ENCODE measurements around the gene IL36G. TPM values are rescaled to one million over a fixed set of nuclear protein-coding genes. Genes with fewer than 3 reads are reported as not detected.

Gene IL36G
- total RNA-seq, 4 donors from 2014 or later, result 7.3 to 223 (median 7.7) TPM; not detected in 1

GRCh38 chr2:112995346-112995920 lies 17.6 kb downstream of the IL36G start:
- H3K27ac ChIP-seq, result no peak overlapping the region
- no peaks in the 10 kb centered on the region for H3K36me3 ChIP-seq
- H3K27me3 ChIP-seq, result no peaks in the 10 kb centered on the region
- H3K4me3 ChIP-seq, result no peak overlapping the region
- peaks cover 0 to 15% (median 15%) of the 10 kb centered on the region in 3 donors for H3K9me3 ChIP-seq
- 69 to 83% methylated on average over 14 of the region's 14 CpGs for WGBS, 2 donors
- TF ChIP-seq, protein P1, sequence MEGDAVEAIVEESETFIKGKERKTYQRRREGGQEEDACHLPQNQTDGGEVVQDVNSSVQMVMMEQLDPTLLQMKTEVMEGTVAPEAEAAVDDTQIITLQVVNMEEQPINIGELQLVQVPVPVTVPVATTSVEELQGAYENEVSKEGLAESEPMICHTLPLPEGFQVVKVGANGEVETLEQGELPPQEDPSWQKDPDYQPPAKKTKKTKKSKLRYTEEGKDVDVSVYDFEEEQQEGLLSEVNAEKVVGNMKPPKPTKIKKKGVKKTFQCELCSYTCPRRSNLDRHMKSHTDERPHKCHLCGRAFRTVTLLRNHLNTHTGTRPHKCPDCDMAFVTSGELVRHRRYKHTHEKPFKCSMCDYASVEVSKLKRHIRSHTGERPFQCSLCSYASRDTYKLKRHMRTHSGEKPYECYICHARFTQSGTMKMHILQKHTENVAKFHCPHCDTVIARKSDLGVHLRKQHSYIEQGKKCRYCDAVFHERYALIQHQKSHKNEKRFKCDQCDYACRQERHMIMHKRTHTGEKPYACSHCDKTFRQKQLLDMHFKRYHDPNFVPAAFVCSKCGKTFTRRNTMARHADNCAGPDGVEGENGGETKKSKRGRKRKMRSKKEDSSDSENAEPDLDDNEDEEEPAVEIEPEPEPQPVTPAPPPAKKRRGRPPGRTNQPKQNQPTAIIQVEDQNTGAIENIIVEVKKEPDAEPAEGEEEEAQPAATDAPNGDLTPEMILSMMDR (IDR thresholded peaks at IDR 0.05), result no peak
- TF ChIP-seq POLR2A (IDR thresholded peaks at IDR 0.05), result no peak
- DNase-seq, result no peak
- intact Hi-C loops (cut with DNase I), result no loop called here
- no peaks in the 10 kb centered on the region for H3K4me1 ChIP-seq

GRCh38 chr2:112996635-112997034 lies 18.8 kb downstream of the IL36G start:
- H3K4me3 ChIP-seq, result no peak overlapping the region
- H3K4me1 ChIP-seq, result no peaks in the 10 kb centered on the region
- WGBS, 2 donors, result 53 to 71% methylated on average over 6 of the region's 6 CpGs
- H3K36me3 ChIP-seq, result no peaks in the 10 kb centered on the region
- no peak for DNase-seq
- H3K27ac ChIP-seq, result no peak overlapping the region
- TF ChIP-seq POLR2A (IDR thresholded peaks at IDR 0.05), result no peak
- TF ChIP-seq, protein P1 (IDR thresholded peaks at IDR 0.05), result no peak
- H3K27me3 ChIP-seq, result no peaks in the 10 kb centered on the region
- H3K9me3 ChIP-seq, result peaks cover 0 to 25% (median 19%) of the 10 kb centered on the region in 3 donors
- intact Hi-C loops (cut with DNase I), result no loop called here

DNA sequence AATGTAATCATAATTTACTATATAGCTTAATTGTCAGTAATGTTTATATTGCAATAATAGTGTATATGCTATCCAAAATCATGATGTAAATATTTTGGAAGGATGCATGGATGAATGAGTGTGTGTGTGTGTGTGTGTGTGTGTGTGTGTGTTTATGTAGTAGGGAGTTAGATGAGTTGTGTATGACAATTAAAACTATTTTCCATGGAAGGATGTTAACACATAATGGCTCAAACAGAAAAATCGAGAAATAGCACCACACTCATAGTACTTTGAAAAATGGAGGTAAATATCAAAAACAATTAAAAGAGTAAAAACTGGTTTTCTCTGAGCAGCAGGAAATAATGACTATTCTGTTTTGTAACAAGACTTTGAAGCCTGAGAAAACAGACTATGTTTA lies 19.3 kb downstream of the IL36G start:
- no peak for TF ChIP-seq POLR2A (IDR thresholded peaks at IDR 0.05)
- TF ChIP-seq, protein P1 (IDR thresholded peaks at IDR 0.05), result no peak
- 43 to 47% methylated on average over 1 of the region's 1 CpG for WGBS, 2 donors
- intact Hi-C loops (cut with DNase I), result no loop called here

DNA sequence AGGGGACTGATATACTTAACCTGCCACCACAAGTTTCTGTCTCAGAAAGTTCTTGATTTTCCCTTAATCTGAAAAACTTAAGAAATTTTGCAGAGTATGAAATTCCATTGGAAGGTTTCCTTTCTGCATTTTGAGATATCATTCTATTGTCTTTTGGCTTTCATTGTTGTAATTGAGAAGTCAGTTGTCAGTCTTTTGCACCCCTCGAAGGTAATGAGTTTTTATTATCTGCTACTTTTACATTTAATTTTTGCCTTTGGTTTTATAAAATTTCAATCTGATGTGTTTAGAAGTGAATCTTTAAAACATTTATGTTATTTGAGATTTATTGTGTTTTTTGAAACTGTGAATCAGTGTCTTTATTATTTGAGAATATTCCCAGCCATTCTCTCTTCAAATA lies 22.6 kb downstream of the IL36G start:
- Histone ChIP-seq H3K4me3 (no peak overlapping the region), H3K27ac (no peak overlapping the region), H3K9me3 (peaks cover 0 to 18% (median 14%) of the 10 kb centered on the region in 3 donors), H3K27me3 (peaks cover 0 to 9% (median 0%) of the 10 kb centered on the region in 4 donors), H3K4me1 (no peaks in the 10 kb centered on the region), H3K36me3 (no peaks in the 10 kb centered on the region)
- 52 to 55% methylated on average over 1 of the region's 1 CpG for WGBS, 2 donors
- intact Hi-C loops (cut with DNase I), result no loop called here
- DNase-seq, result no peak
- TF ChIP-seq POLR2A (IDR thresholded peaks at IDR 0.05), result no peak
- TF ChIP-seq, protein P1 (IDR thresholded peaks at IDR 0.05), result no peak

More for the DNA sequence above, 19.3 kb downstream of the IL36G start:
- Histone ChIP-seq H3K4me3 (no peak overlapping the region), H3K9me3 (peaks cover 0 to 25% (median 19%) of the 10 kb centered on the region in 3 donors), H3K27me3 (no peaks in the 10 kb centered on the region), H3K36me3 (no peaks in the 10 kb centered on the region), H3K27ac (no peak overlapping the region), H3K4me1 (no peaks in the 10 kb centered on the region)
- no peak for DNase-seq

DNA sequence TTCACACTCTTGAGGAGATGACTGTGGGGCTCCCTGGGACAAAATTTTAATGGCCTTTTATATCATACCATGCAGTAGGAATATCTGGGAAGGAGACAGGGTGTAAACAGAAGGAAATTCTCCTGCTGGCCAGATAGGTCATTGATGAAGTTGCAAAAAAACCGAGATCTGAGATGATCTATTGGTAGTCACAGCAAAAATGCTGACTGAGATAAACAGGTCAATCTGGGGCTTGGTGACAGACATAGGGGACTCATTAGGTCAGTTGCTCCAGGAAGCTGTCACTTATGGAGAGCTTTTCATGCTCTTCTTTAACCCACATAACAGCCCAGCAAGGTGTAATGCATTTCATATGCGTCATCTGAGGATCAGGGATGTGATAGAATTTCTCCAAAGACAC lies 24.9 kb downstream of the IL36G start:
- H3K4me1 ChIP-seq, result no peaks in the 10 kb centered on the region
- intact Hi-C loops (cut with DNase I), result no loop called here
- H3K4me3 ChIP-seq, result no peak overlapping the region
- no peaks in the 10 kb centered on the region for H3K36me3 ChIP-seq
- no peak for DNase-seq
- peaks cover 0 to 9% (median 0%) of the 10 kb centered on the region in 4 donors for H3K27me3 ChIP-seq
- H3K9me3 ChIP-seq, result peaks cover 0 to 18% (median 14%) of the 10 kb centered on the region in 3 donors
- TF ChIP-seq, protein P1 (IDR thresholded peaks at IDR 0.05), result no peak
- no peak for TF ChIP-seq POLR2A (IDR thresholded peaks at IDR 0.05)
- WGBS, 2 donors, result 72 to 73% methylated on average over 2 of the region's 2 CpGs
- no peak overlapping the region for H3K27ac ChIP-seq
